ENCODE data around the gene PMM1. TPM values are rescaled to one million over a fixed set of nuclear protein-coding genes. Genes with fewer than 3 reads are reported as not detected.

Gene PMM1
- total RNA-seq (2016; rRNA removed; fragmentation: Illumina TruSeq; extraction: Trizol) (17.8 and 23.0 TPM in 2 replicates), polyA plus RNA-seq (2011; rRNA removed) (95.6 and 100 TPM in 2 replicates), polyA minus RNA-seq (2011; rRNA and poly(A)+ RNA removed; ENCODE audit: low replicate concordance) (13.2 and 78.6 TPM in 2 replicates), Bru-seq, nascent RNA (percentile 65 among the genes with signal in this experiment), BruChase-seq, experiment 1, labeled RNA remaining after a 6-hour chase (percentile 70 among the genes with signal in this experiment), BruChase-seq, experiment 2, labeled RNA remaining after a 2-hour chase (percentile 70 among the genes with signal in this experiment)
- total RNA-seq (2016; cell fraction: cytosol; rRNA removed; fragmentation: Illumina TruSeq; extraction: Trizol; ENCODE audit: low read depth): 9.2 and 11.2 TPM in 2 replicates
- total RNA-seq (2016; cell fraction: insoluble cytoplasmic fraction; rRNA removed; fragmentation: Illumina TruSeq; extraction: Trizol): 18.6 and 19.0 TPM in 2 replicates
- total RNA-seq (2016; cell fraction: membrane; rRNA removed; fragmentation: Illumina TruSeq; extraction: Trizol): 17.5 and 18.7 TPM in 2 replicates
- 16.8 and 18.6 TPM in 2 replicates for total RNA-seq (2016; cell fraction: nucleus; rRNA removed; fragmentation: Illumina TruSeq; extraction: Trizol)
- polyA plus RNA-seq (2011; cell fraction: cytosol; rRNA removed): 119 and 132 TPM in 2 replicates
- polyA plus RNA-seq (2011; cell fraction: nucleus; rRNA removed): 140 and 147 TPM in 2 replicates
- 63.2 and 90.3 TPM in 2 replicates for polyA plus RNA-seq (2012)
- 21.5 and 21.9 TPM in 2 replicates for polyA plus RNA-seq (2016; cell fraction: cytosol; fragmentation: Illumina TruSeq; extraction: Trizol; ENCODE audit: low read depth)
- 35.6 and 42.4 TPM in 2 replicates for polyA plus RNA-seq (2016; cell fraction: insoluble cytoplasmic fraction; fragmentation: Illumina TruSeq; extraction: Trizol; ENCODE audit: low read depth)
- polyA plus RNA-seq (2016; cell fraction: membrane; fragmentation: Illumina TruSeq; extraction: Trizol; ENCODE audit: low read depth): 24.2 and 24.7 TPM in 2 replicates
- polyA plus RNA-seq (2016; cell fraction: nucleus; fragmentation: Illumina TruSeq; extraction: Trizol; ENCODE audit: insufficient read depth, low read depth): 46.6 and 53.0 TPM in 2 replicates
- polyA minus RNA-seq (2011; cell fraction: cytosol; rRNA and poly(A)+ RNA removed): 35.6 and 37.7 TPM in 2 replicates
- polyA minus RNA-seq (2011; cell fraction: nucleus; rRNA and poly(A)+ RNA removed): 26.9 and 27.8 TPM in 2 replicates
- long read RNA-seq, experiment 1, transcript PMM1-201 (8 exons, 1,298 nt): major isoform, 69 of 98 reads
- long read RNA-seq, experiment 1, partial matches to known transcripts: 6 of 98 reads
- long read RNA-seq, experiment 1, other reads (novel, unspliced or antisense): 22 of 98 reads
- long read RNA-seq, experiment 2, transcript PMM1-201 (8 exons, 1,298 nt): major isoform, 69 of 118 reads
- long read RNA-seq, experiment 2, partial matches to known transcripts: 11 of 118 reads
- long read RNA-seq, experiment 2, other reads (novel, unspliced or antisense): 36 of 118 reads

- Histone ChIP-seq H3K36me3 (replicated peaks in 1 of 2; ENCODE audit: control insufficient read depth in 1 of 2, insufficient read depth in 2 of 2, low read length in 2 of 2) (peaks cover 4 to 10% of the 10 kb centered on the region in 2 experiments; a peak in 4 of 5 replicates), H3K9me3 (ENCODE audit: low read length) (no peaks in the 10 kb centered on the region), H3K4me2 (ENCODE audit: low read depth, low read length) (peak within 1 kb of the TSS; percentile 85), H3K27ac (ENCODE audit: extremely low read length, insufficient read depth, low read length) (peak within 1 kb of the TSS; percentile 78), H4K20me1 (ENCODE audit: insufficient read depth, low read length) (no peaks in the 10 kb centered on the region), H3K4me1 (ENCODE audit: insufficient read depth, low read length) (peaks cover 25% of the 10 kb centered on the region), H3K27me3 (ENCODE audit: control insufficient read depth in 1 of 2, insufficient read depth in 2 of 2, low read length in 2 of 2) (no peaks in the 10 kb centered on the region), H3K79me2 (ENCODE audit: insufficient read depth, low read length) (peaks cover 10% of the 10 kb centered on the region), H3K9ac (ENCODE audit: insufficient read depth, low read depth, low read length) (peak within 1 kb of the TSS; percentile 87), H3K4me3 (replicated peaks in 1 of 3; ENCODE audit: insufficient read depth in 1 of 3, low read depth in 2 of 3, low read length in 3 of 3) (peak within 1 kb of the TSS; percentile 77 to 99 (median 95)), H2AFZ (ENCODE audit: low read length) (no peak within 1 kb of the TSS)
- POLR2A ChIA-PET: interaction anchor here (0.6 to 4.0 kb wide), 28 partner anchors 8 to 582 kb away, joined by 3 to 78 read pairs (median 5); partner anchors contain the start of genes CSDC2, DESI1, POLR3H and SNU13
- in situ Hi-C loops (cut with HindIII; ENCODE audit: extremely low pct_ligation_motif_present, low pct_unique_long_range_greater_than_20kb) (no loop called here), intact Hi-C loops (cut with micrococcal nuclease; ENCODE audit: unreplicated experiment) (no loop called here)
- no TSS peak for BruUV-seq (replicated peaks)
- WGBS (ENCODE audit: low lambda C conversion rate): 0% methylated on average over 14 of the region's 61 CpGs
- CTCF ChIA-PET (ENCODE audit: low intra/inter-chr PET ratio, low total read pairs): no interaction called here
- DNase-seq (ENCODE audit: low spot score): peak; percentile 98
- peak; percentile 85 for ATAC-seq
- FAIRE-seq: peak; percentile 83
- peak; percentile 25 for TF ChIP-seq ZNF407 (CRISPR knock-in tag; IDR thresholded peaks at IDR 0.05; ENCODE audit: not compliant biosample characterization)
- TF ChIP-seq SALL1 (CRISPR knock-in tag; IDR thresholded peaks at IDR 0.05): peak; percentile 39
- peak; percentile 11; the same call in 1 of the 2 replicates for TF ChIP-seq ZNF574 (CRISPR knock-in tag; IDR thresholded peaks at IDR 0.05)
These were observed at the start of gene PMM1 for GRCh38 chr22:41589391-41590241. Gene PMM1, minus strand, starts transcription at chr22:41589840. Its CDS starts 35 bp downstream, at chr22:41589805.

Data from HepG2 (cell line).